Measurements from ENCODE around the gene RPS3A. TPM values are rescaled to one million over a fixed set of nuclear protein-coding genes. Genes with fewer than 3 reads are reported as not detected.

The RPS3A gene
- total and polyA plus RNA-seq, 12 donors, result 1,018 to 2,884 (median 1,601) TPM

DNA sequence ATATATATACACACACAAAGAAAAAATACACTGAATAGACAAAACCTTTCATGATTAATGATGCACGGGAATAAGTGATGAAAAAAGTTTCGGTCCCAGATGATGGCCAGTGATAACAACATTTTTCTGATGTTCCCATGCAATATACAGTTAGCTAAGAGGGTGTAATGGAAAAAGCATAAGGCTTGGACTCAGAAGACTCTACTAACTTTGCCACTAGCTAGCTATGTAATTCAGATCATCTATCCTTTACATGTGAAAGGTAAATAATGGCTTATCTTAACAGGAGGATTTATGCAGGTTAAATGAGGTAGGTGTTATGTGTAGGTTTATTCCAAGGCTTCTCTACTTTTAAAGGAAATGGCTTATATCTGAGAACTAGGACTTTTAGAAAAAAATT lies 4.3 kb downstream of the RPS3A start:
- intact Hi-C loops (cut with DNase I), result loop anchor here in 1 of 2 donors (10.0 kb wide), 1 partner anchor 501 kb away; no protein-coding TSS in a partner anchor
- WGBS, 4 donors, result 64 to 78% (median 71%) methylated on average over 2 of the region's 2 CpGs

DNA sequence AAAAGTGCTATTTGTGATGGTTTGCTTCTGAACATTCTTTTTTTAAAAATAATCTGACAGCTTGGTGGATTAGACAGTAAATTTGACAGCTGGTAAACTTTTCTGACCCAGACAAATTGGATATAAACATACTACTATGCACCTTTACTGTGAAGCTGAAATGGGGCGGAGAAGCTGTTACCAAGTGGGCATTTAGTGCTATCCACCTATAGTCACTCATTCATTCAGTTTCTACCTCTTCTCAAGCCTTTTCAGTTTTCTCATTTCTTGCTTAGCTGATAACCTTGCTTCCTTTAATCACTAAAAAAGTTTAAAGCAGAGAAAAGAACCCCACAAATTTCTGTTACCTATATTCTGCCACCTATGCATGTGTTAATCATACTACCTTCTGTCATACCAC lies 5.2 kb downstream of the RPS3A start:
- Histone ChIP-seq H3K27ac (no peak overlapping the region), H3K9me3 (replicated peaks in 1 of 3) (no peaks in the 10 kb centered on the region), H3K4me3 (no peak overlapping the region), H3K4me1 (replicated peaks in 1 of 2) (peaks cover 8 to 23% of the 10 kb centered on the region in 2 donors), H3K36me3 (replicated peaks in 1 of 2) (peaks cover 0 to 66% of the 10 kb centered on the region in 2 donors), H3K27me3 (no peaks in the 10 kb centered on the region)
- DNase-seq, result no peak
- intact Hi-C loops (cut with DNase I), result loop anchor here in 1 of 2 donors (10.0 kb wide), 1 partner anchor 500 kb away; no protein-coding TSS in a partner anchor
- TF ChIP-seq POLR2A (IDR thresholded peaks at IDR 0.05), result no peak
- 90 to 96% (median 94%) methylated on average over 1 of the region's 1 CpG for WGBS, 4 donors

More for the DNA sequence above, 4.3 kb downstream of the RPS3A start:
- Histone ChIP-seq H3K9me3 (replicated peaks in 1 of 3) (no peaks in the 10 kb centered on the region), H3K27me3 (no peaks in the 10 kb centered on the region), H3K27ac (no peak overlapping the region), H3K4me1 (replicated peaks in 1 of 2) (peaks cover 8 to 23% of the 10 kb centered on the region in 2 donors), H3K4me3 (no peak overlapping the region), H3K36me3 (replicated peaks in 1 of 2) (peaks cover 0 to 63% of the 10 kb centered on the region in 2 donors)
- TF ChIP-seq, protein P1, sequence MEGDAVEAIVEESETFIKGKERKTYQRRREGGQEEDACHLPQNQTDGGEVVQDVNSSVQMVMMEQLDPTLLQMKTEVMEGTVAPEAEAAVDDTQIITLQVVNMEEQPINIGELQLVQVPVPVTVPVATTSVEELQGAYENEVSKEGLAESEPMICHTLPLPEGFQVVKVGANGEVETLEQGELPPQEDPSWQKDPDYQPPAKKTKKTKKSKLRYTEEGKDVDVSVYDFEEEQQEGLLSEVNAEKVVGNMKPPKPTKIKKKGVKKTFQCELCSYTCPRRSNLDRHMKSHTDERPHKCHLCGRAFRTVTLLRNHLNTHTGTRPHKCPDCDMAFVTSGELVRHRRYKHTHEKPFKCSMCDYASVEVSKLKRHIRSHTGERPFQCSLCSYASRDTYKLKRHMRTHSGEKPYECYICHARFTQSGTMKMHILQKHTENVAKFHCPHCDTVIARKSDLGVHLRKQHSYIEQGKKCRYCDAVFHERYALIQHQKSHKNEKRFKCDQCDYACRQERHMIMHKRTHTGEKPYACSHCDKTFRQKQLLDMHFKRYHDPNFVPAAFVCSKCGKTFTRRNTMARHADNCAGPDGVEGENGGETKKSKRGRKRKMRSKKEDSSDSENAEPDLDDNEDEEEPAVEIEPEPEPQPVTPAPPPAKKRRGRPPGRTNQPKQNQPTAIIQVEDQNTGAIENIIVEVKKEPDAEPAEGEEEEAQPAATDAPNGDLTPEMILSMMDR (IDR thresholded peaks at IDR 0.05), result no peak
- no peak for TF ChIP-seq POLR2A (IDR thresholded peaks at IDR 0.05)
- no peak for DNase-seq

DNA sequence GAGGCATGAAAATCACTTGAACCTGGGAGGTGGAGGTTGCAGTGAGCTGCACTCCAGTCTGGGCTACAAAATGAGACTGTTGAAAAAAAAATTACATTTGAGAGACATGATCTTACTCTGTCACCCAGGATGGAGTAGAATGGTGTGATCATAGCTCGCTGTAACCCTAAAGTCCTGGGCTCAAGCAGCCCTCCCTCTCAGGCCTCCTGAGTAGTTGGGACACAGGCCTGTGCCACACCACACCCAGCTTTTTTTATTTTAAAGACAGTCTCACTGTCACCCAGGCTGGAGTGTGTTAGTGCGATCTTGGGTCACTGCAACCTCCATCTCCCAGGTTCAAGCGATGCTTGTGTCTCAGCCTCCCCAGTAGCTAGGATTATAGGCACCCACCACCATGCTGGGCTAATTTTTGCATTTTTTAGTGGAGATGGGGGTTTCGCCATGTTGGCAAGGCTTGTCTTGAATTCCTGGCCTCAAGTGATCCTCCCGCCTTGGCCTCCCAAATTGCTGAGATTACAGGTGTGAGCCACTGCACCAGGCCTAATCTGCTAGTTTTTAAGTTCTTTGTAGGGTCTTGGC lies 6.1 kb downstream of the RPS3A start:
- no peaks in the 10 kb centered on the region for H3K9me3 ChIP-seq (replicated peaks in 1 of 3)
- no peak for DNase-seq
- no peak overlapping the region for H3K27ac ChIP-seq
- intact Hi-C loops (cut with DNase I), result loop anchor here in 1 of 2 donors (10.0 kb wide), 1 partner anchor 499 kb away; no protein-coding TSS in a partner anchor
- H3K4me3 ChIP-seq, result no peak overlapping the region
- H3K4me1 ChIP-seq (replicated peaks in 1 of 2), result peaks cover 8 to 19% of the 10 kb centered on the region in 2 donors
- no peak for TF ChIP-seq POLR2A (IDR thresholded peaks at IDR 0.05)
- TF ChIP-seq, protein P1 (IDR thresholded peaks at IDR 0.05), result no peak
- no peaks in the 10 kb centered on the region for H3K27me3 ChIP-seq
- H3K36me3 ChIP-seq (replicated peaks in 1 of 2), result peaks cover 0 to 66% of the 10 kb centered on the region in 2 donors
- WGBS, 4 donors, result 97 to 100% (median 98%) methylated on average over 5 of the region's 5 CpGs

DNA sequence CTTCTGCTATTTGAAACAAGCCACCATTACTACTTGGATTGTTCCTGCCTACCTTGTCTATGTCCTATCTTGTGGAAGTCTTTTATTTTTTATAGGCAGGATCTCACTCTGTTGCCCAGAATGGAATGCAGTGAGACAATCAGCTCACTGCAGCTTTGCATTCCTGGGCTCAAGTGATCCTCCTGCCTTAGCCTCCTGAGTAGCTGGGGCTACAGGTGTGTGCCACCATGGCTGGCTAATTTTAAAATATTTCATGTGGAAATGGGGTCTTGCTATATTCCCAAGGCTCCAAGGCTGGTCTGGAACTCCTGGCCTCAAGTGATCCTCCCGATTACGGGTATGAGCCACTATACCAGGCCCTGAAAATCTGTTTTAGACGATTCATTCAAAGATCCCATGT lies 7.6 kb downstream of the RPS3A start:
- no peak for DNase-seq
- H3K4me3 ChIP-seq, result no peak overlapping the region
- H3K4me1 ChIP-seq (replicated peaks in 1 of 2), result peaks cover 4 to 5% of the 10 kb centered on the region in 2 donors
- 92 to 100% (median 96%) methylated on average over 3 of the region's 3 CpGs for WGBS, 4 donors
- H3K27me3 ChIP-seq, result no peaks in the 10 kb centered on the region
- TF ChIP-seq POLR2A (IDR thresholded peaks at IDR 0.05), result no peak
- TF ChIP-seq, protein P1 (IDR thresholded peaks at IDR 0.05), result no peak
- intact Hi-C loops (cut with DNase I), result loop anchor here in 1 of 2 donors (10.0 kb wide), 1 partner anchor 498 kb away; no protein-coding TSS in a partner anchor
- H3K27ac ChIP-seq, result no peak overlapping the region
- H3K36me3 ChIP-seq (replicated peaks in 1 of 2), result peaks cover 0 to 56% of the 10 kb centered on the region in 2 donors
- H3K9me3 ChIP-seq (replicated peaks in 1 of 3), result no peaks in the 10 kb centered on the region

DNA sequence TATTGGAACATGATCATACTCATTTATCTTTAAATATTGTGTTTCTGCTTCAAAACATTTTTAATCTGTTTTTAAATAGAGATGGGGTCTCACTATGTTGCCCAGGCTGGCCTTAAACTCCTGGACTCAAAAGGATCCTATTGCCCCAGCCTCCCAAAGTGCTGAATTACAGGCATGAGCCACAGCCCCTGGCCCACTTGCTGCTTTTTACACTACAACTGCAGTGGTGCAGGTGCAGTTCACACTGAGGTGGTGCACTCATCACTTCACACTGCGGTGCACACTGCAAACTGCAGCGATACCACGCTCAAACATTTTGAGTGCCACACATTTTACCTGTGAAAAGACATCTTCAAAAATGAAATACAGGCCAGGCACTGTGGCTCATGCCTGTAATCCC lies 10.8 kb downstream of the RPS3A start:
- no peaks in the 10 kb centered on the region for H3K9me3 ChIP-seq (replicated peaks in 1 of 3)
- DNase-seq, result no peak
- intact Hi-C loops (cut with DNase I), result no loop called here
- TF ChIP-seq, protein P1 (IDR thresholded peaks at IDR 0.05), result no peak
- peaks cover 0 to 26% of the 10 kb centered on the region in 2 donors for H3K36me3 ChIP-seq (replicated peaks in 1 of 2)
- no peak overlapping the region for H3K4me3 ChIP-seq
- no peaks in the 10 kb centered on the region for H3K27me3 ChIP-seq
- H3K4me1 ChIP-seq (replicated peaks in 1 of 2), result no peaks in the 10 kb centered on the region
- H3K27ac ChIP-seq, result no peak overlapping the region
- WGBS, 4 donors, result 95 to 100% (median 97%) methylated on average over 3 of the region's 3 CpGs
